Measurements from ENCODE around the gene KLF5.

The KLF5 gene

DNA sequence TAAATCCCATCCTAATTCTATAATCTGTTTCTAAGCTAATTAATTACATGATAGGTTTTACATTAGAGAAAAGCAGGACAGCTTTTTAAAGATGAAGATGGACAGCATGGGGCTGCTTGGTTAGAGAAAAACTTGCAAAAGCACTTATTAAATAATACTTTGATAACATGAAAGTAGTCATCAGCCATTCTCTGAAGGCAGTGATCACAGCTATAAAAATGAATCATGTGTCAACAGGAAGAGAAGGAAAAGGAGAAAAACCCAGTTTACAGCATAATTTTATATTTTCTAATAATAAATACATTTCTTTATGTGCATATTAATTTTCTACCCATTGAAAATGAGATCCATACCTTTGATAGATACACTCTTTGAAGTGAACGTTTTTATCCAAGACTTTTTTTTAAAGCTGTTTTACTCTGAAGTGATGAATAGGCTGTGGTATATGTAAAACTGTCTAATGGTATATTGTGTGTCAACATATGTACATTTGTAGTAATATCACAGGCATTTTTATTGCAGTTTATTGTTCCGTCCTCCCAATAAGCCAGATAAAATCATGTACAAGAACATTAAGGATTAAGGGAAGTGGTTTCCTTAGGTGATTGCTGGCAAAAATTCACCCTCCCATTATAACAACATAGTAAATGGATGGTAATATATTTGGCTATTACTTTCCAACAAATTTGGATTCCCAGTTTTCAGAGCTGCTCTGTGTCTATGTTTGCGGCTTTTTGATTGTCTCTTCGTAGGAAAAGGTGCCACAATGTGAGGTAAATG, 1.3 kb upstream of the KLF5 start:
- Histone ChIP-seq H3K4me3 (ENCODE audit: low read length, poor library complexity, severe bottlenecking) (no peak overlapping the region), H3K79me2 (ENCODE audit: insufficient read depth, low read length) (no peaks in the 10 kb centered on the region), H3K9me3 (ENCODE audit: insufficient read depth, low read depth, low read length) (no peaks in the 10 kb centered on the region), H3K4me1 (ENCODE audit: insufficient read depth, low read length, poor library complexity, severe bottlenecking) (no peaks in the 10 kb centered on the region), H3F3A (ENCODE audit: low read depth) (no peaks in the 10 kb centered on the region), H2AFZ (ENCODE audit: low read length) (no peak overlapping the region), H3K36me3 (ENCODE audit: insufficient read depth, low read length) (no peaks in the 10 kb centered on the region), H3K27me3 (ENCODE audit: insufficient read depth, low read length, poor library complexity, severe bottlenecking) (peaks cover 5% of the 10 kb centered on the region), H3K9me2 (replicated peaks; ENCODE audit: low read depth, low read length) (no peaks in the 10 kb centered on the region), H4K20me1 (ENCODE audit: insufficient read depth, low read length, poor library complexity, severe bottlenecking) (no peaks in the 10 kb centered on the region), H3K9ac (ENCODE audit: low read depth, low read length, poor library complexity, severe bottlenecking) (no peak overlapping the region), H3K4me2 (ENCODE audit: low read depth, low read length, poor library complexity, severe bottlenecking) (no peak overlapping the region)
- TF ChIP-seq EZH2phosphoT487 (IDR thresholded peaks at IDR 0.05; ENCODE audit: borderline replicate concordance) = no peak
- TF ChIP-seq, protein P1, sequence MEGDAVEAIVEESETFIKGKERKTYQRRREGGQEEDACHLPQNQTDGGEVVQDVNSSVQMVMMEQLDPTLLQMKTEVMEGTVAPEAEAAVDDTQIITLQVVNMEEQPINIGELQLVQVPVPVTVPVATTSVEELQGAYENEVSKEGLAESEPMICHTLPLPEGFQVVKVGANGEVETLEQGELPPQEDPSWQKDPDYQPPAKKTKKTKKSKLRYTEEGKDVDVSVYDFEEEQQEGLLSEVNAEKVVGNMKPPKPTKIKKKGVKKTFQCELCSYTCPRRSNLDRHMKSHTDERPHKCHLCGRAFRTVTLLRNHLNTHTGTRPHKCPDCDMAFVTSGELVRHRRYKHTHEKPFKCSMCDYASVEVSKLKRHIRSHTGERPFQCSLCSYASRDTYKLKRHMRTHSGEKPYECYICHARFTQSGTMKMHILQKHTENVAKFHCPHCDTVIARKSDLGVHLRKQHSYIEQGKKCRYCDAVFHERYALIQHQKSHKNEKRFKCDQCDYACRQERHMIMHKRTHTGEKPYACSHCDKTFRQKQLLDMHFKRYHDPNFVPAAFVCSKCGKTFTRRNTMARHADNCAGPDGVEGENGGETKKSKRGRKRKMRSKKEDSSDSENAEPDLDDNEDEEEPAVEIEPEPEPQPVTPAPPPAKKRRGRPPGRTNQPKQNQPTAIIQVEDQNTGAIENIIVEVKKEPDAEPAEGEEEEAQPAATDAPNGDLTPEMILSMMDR (conservative IDR thresholded peaks at IDR 0.05; ENCODE audit: low read length) = no peak

- H3K36me3 ChIP-seq (ENCODE audit: insufficient read depth, low read length) = no peaks in the 10 kb centered on the region
- no peaks in the 10 kb centered on the region for H3K4me1 ChIP-seq (ENCODE audit: insufficient read depth, low read length, poor library complexity, severe bottlenecking)
- H4K20me1 ChIP-seq (ENCODE audit: insufficient read depth, low read length, poor library complexity, severe bottlenecking) = no peaks in the 10 kb centered on the region
- H3K9ac ChIP-seq (ENCODE audit: low read depth, low read length, poor library complexity, severe bottlenecking) = no peak overlapping the region
- no peak for TF ChIP-seq EZH2phosphoT487 (IDR thresholded peaks at IDR 0.05; ENCODE audit: borderline replicate concordance)
- TF ChIP-seq, protein P1 (conservative IDR thresholded peaks at IDR 0.05; ENCODE audit: low read length) = no peak
- no peak overlapping the region for H3K4me3 ChIP-seq (ENCODE audit: low read length, poor library complexity, severe bottlenecking)
- H3K9me3 ChIP-seq (ENCODE audit: insufficient read depth, low read depth, low read length) = no peaks in the 10 kb centered on the region
- peak overlapping the region; percentile 55 for H3K4me2 ChIP-seq (ENCODE audit: low read depth, low read length, poor library complexity, severe bottlenecking)
- H3K27me3 ChIP-seq (ENCODE audit: insufficient read depth, low read length, poor library complexity, severe bottlenecking) = peaks cover 5% of the 10 kb centered on the region
- H2AFZ ChIP-seq (ENCODE audit: low read length) = 0 out of 2 replicates have a peak overlapping the region, but pooled peaks have one; percentile 68
- no peaks in the 10 kb centered on the region for H3F3A ChIP-seq (ENCODE audit: low read depth)
- no peaks in the 10 kb centered on the region for H3K9me2 ChIP-seq (replicated peaks; ENCODE audit: low read depth, low read length)
- no peaks in the 10 kb centered on the region for H3K79me2 ChIP-seq (ENCODE audit: insufficient read depth, low read length)
Measured at GRCh38 chr13:73058064-73058313, 816 bp upstream of the KLF5 start.

- peak overlapping the region; percentile 73 for H3K4me3 ChIP-seq (ENCODE audit: low read length, poor library complexity, severe bottlenecking)
- H3K27me3 ChIP-seq (ENCODE audit: insufficient read depth, low read length, poor library complexity, severe bottlenecking) = peaks cover 5% of the 10 kb centered on the region
- H4K20me1 ChIP-seq (ENCODE audit: insufficient read depth, low read length, poor library complexity, severe bottlenecking) = no peaks in the 10 kb centered on the region
- peak overlapping the region; percentile 68 for H2AFZ ChIP-seq (ENCODE audit: low read length)
- H3K9me3 ChIP-seq (ENCODE audit: insufficient read depth, low read depth, low read length) = no peaks in the 10 kb centered on the region
- peak overlapping the region; percentile 55 for H3K4me2 ChIP-seq (ENCODE audit: low read depth, low read length, poor library complexity, severe bottlenecking)
- no peaks in the 10 kb centered on the region for H3K79me2 ChIP-seq (ENCODE audit: insufficient read depth, low read length)
- H3K4me1 ChIP-seq (ENCODE audit: insufficient read depth, low read length, poor library complexity, severe bottlenecking) = no peaks in the 10 kb centered on the region
- TF ChIP-seq EZH2phosphoT487 (IDR thresholded peaks at IDR 0.05; ENCODE audit: borderline replicate concordance) = no peak
- TF ChIP-seq, protein P1 (conservative IDR thresholded peaks at IDR 0.05; ENCODE audit: low read length) = no peak
- no peak overlapping the region for H3K9ac ChIP-seq (ENCODE audit: low read depth, low read length, poor library complexity, severe bottlenecking)
- no peaks in the 10 kb centered on the region for H3K36me3 ChIP-seq (ENCODE audit: insufficient read depth, low read length)
- H3K9me2 ChIP-seq (replicated peaks; ENCODE audit: low read depth, low read length) = no peaks in the 10 kb centered on the region
- H3F3A ChIP-seq (ENCODE audit: low read depth) = no peaks in the 10 kb centered on the region
Measured at GRCh38 chr13:73058432-73058735, 421 bp upstream of the KLF5 start.

Data from Loucy (cell line).